Lower leg skin (tissue), 3 donors: Measurements from ENCODE around the gene PAFAH1B2.

ENCODE experiments used
- CTCF ChIP-seq, 3 donors: fragments of 450-650 bp; IDR thresholded peaks; one replicate each; pipeline ENCODE4 v1.5.1; 2016; ENCODE audit warnings: antibody characterized with exemption in 3 of 3, mild to moderate bottlenecking in 3 of 3, moderate library complexity in 2 of 3
- POLR2A ChIP-seq, 2 donors: fragments of 450-650 bp; IDR thresholded peaks; one replicate each; pipeline ENCODE4 v1.6.1; 2016 to 2017; ENCODE audit warnings: antibody characterized with exemption in 2 of 2, mild to moderate bottlenecking in 1 of 2, moderate library complexity in 1 of 2

- peak in 1 of 3 donors; percentile 18 for TF ChIP-seq CTCF (IDR thresholded peaks at IDR 0.05)
- TF ChIP-seq POLR2A (IDR thresholded peaks at IDR 0.05) = no peak
Measured at GRCh38 chr11:117180661-117181585, 36.8 kb downstream of the PAFAH1B2 start.
